A549 (cell line): ENCODE results near the gene PTPRG. TPM values are rescaled to one million over a fixed set of nuclear protein-coding genes. Genes with fewer than 3 reads are reported as not detected.

Experiments
- ATAC-seq, 2 experiments: fragments of 200-7000 bp in 1 of 2; fragments of >200 bp in 1 of 2; cut with Nextera tagmentation in 1 of 2; cut with Tn5 transposase in 1 of 2; 3 replicates each; pipeline versions ENCODE4 v1.8.0 to v1.9.1; 2018 to 2020; ENCODE audit warnings: mild to moderate bottlenecking in 1 of 2, moderate library complexity in 1 of 2
- CTCF ChIA-PET: fragments of 300-600 bp; sonication (Branson Sonifier 250); formaldehyde crosslinking; extraction: SDS; loops from one replicate; lab custom pipeline; 2021; ENCODE audit warnings: antibody characterized with exemption, inconsistent platforms; lab: Yijun Ruan, JAX
- POLR2A ChIA-PET: fragments of 350-600 bp; formaldehyde crosslinking; extraction: SDS; loops from one replicate; lab custom pipeline; 2021; ENCODE audit warnings: antibody characterized with exemption, inconsistent platforms; lab: Yijun Ruan, JAX
- DNase-seq, 2 experiments: peaks; one replicate each; pipeline versions ENCODE4 v3.0.0 to v3.0.0-alpha.2; 2011 to 2016; ENCODE audit warnings: low read depth in 1 of 2, low spot score in 1 of 2
- FAIRE-seq: peaks from 2 replicates; lab custom pipeline; 2011; peaks lifted over from hg19 to GRCh38; lab: Jason Lieb, UNC
- H3K27ac ChIP-seq, 2 experiments: fragments of >200 bp; sonication (Bioruptor Twin); formaldehyde crosslinking; 3 replicates each; pipeline ENCODE4 v1.5.1; 2016 to 2017
- H3K4me1 ChIP-seq: fragments of >200 bp; sonication (Bioruptor Twin); formaldehyde crosslinking; 3 replicates; pipeline ENCODE4 v1.6.1; 2016
- H3K4me2 ChIP-seq: fragments of >200 bp; sonication (Bioruptor Twin); formaldehyde crosslinking; 3 replicates; pipeline ENCODE4 v1.6.1; 2016
- H3K4me3 ChIP-seq: fragments of >200 bp; sonication (Bioruptor Twin); formaldehyde crosslinking; 3 replicates; pipeline ENCODE4 v1.5.1; 2016
- H3K9me3 ChIP-seq: fragments of >200 bp; sonication (Bioruptor Twin); formaldehyde crosslinking; 3 replicates; pipeline ENCODE4 v1.6.1; 2016
- BHLHE40 ChIP-seq: IDR thresholded peaks from 2 replicates; pipeline ENCODE4 v1.6.1; 2012; ENCODE audit warnings: low read depth, low read length, inconsistent platforms
- CBX2 ChIP-seq: fragments of 200-600 bp; sonication (generic); IDR thresholded peaks from 2 replicates; pipeline ENCODE4 v1.6.1; 2016; ENCODE audit warnings: low read depth, mild to moderate bottlenecking, borderline replicate concordance
- E2F6 ChIP-seq: IDR thresholded peaks from 2 replicates; pipeline ENCODE4 v1.6.1; 2012; ENCODE audit warnings: low read depth, borderline replicate concordance
- EHF ChIP-seq: fragments of 250-450 bp; sonication (Bioruptor Pico); IDR thresholded peaks from 2 replicates; pipeline ENCODE4 v1.5.0; 2020; ENCODE audit warnings: mild to moderate bottlenecking
- EHMT2 ChIP-seq: fragments of 200-600 bp; sonication (generic); IDR thresholded peaks from 2 replicates; pipeline ENCODE4 v1.6.1; 2016; ENCODE audit warnings: antibody characterized with exemption, low read depth, mild to moderate bottlenecking, moderate library complexity
- ESRRA ChIP-seq: fragments of 150-350 bp; IDR thresholded peaks from 2 replicates; pipeline ENCODE4 v1.6.1; 2014; ENCODE audit warnings: mild to moderate bottlenecking, low read length, borderline replicate concordance
- FOSB ChIP-seq: fragments of 250-450 bp; sonication (Bioruptor Pico); IDR thresholded peaks from 2 replicates; pipeline ENCODE4 v1.5.0; 2020; ENCODE audit warnings: mild to moderate bottlenecking, moderate library complexity
- FOSL2 ChIP-seq, 2 experiments: fragments of 450-650 bp in 1 of 2; fragments of >200 bp in 1 of 2; sonication (Bioruptor Twin) in 1 of 2; formaldehyde crosslinking; IDR thresholded peaks; 2 replicates each; pipeline versions ENCODE4 v1.5.0 to v1.6.1; 2016 to 2020; ENCODE audit warnings: mild to moderate bottlenecking in 1 of 2, moderate library complexity in 1 of 2
- GATA3 ChIP-seq: IDR thresholded peaks from 2 replicates; pipeline ENCODE4 v1.6.1; 2012; ENCODE audit warnings: borderline replicate concordance
- HES2 ChIP-seq: fragments of >200 bp; sonication (Bioruptor Twin); formaldehyde crosslinking; IDR thresholded peaks from 2 replicates; pipeline ENCODE4 v1.6.1; 2016
- HOXA7 ChIP-seq: fragments of 250-450 bp; sonication (Bioruptor Pico); IDR thresholded peaks from 2 replicates; pipeline ENCODE4 v1.5.0; 2020; ENCODE audit warnings: mild to moderate bottlenecking, moderate library complexity
- HOXB13 ChIP-seq: fragments of 250-450 bp; sonication (Bioruptor Pico); IDR thresholded peaks from 2 replicates; pipeline ENCODE4 v1.5.0; 2020; ENCODE audit warnings: low read depth, mild to moderate bottlenecking, moderate library complexity
- JUNB ChIP-seq: fragments of >200 bp; sonication (Bioruptor Twin); formaldehyde crosslinking; IDR thresholded peaks from 2 replicates; pipeline ENCODE4 v1.6.1; 2016
- KDM1A ChIP-seq: fragments of 200-600 bp; sonication (generic); IDR thresholded peaks from 2 replicates; pipeline ENCODE4 v1.6.1; 2016; ENCODE audit warnings: low read depth, mild to moderate bottlenecking
- KDM5A ChIP-seq: fragments of 200-600 bp; sonication (generic); IDR thresholded peaks from 2 replicates; pipeline ENCODE4 v1.6.1; 2016; ENCODE audit warnings: antibody characterized with exemption, mild to moderate bottlenecking
- MAZ ChIP-seq: fragments of 150-350 bp; IDR thresholded peaks from 2 replicates; pipeline ENCODE4 v1.6.1; 2014; ENCODE audit warnings: antibody characterized with exemption, low read depth, low read length, borderline replicate concordance
- MYC ChIP-seq: IDR thresholded peaks from 2 replicates; pipeline ENCODE4 v1.6.1; 2012; ENCODE audit warnings: mild to moderate bottlenecking, inconsistent platforms, low read length, improper control_type of control experiment, borderline replicate concordance
- NFE2L2 ChIP-seq: fragments of 150-350 bp; conservative IDR thresholded peaks from 2 replicates; pipeline ENCODE4 v1.6.1; 2014; ENCODE audit warnings: low read length
- NR3C1 ChIP-seq: fragments of >200 bp; sonication (Bioruptor Twin); formaldehyde crosslinking; IDR thresholded peaks from 3 replicates; pipeline ENCODE4 v1.6.1; 2017
- POLR2AphosphoS2 ChIP-seq: conservative IDR thresholded peaks from 2 replicates; pipeline ENCODE4 v1.6.1; 2012; ENCODE audit warnings: low read length, improper control_type of control experiment, inconsistent platforms
- RAD21 ChIP-seq, 2 experiments: fragments of >200 bp in 1 of 2; sonication (Bioruptor Twin) in 1 of 2; formaldehyde crosslinking in 1 of 2; IDR thresholded peaks in 1 of 2; conservative IDR thresholded peaks in 1 of 2; 2 replicates in 1 of 2; 3 replicates in 1 of 2; pipeline ENCODE4 v1.6.1; 2012 to 2018; ENCODE audit warnings: inconsistent platforms in 1 of 2
- RARB ChIP-seq: fragments of 250-450 bp; sonication (Bioruptor Pico); IDR thresholded peaks from 2 replicates; pipeline ENCODE4 v1.8.0; 2021; ENCODE audit warnings: mild to moderate bottlenecking, moderate library complexity
- REST ChIP-seq: fragments of 200-600 bp; sonication (generic); IDR thresholded peaks from 2 replicates; pipeline ENCODE4 v1.6.1; 2016; ENCODE audit warnings: antibody characterized with exemption, mild to moderate bottlenecking, moderate library complexity
- TFCP2L1 ChIP-seq: fragments of 250-450 bp; sonication (Bioruptor Pico); IDR thresholded peaks from 2 replicates; pipeline ENCODE4 v1.5.0; 2021; ENCODE audit warnings: mild to moderate bottlenecking
- USF2 ChIP-seq: fragments of 450-650 bp; IDR thresholded peaks from 2 replicates; pipeline ENCODE4 v1.6.1; 2014; ENCODE audit warnings: antibody characterized with exemption
- ZC3H11A ChIP-seq: fragments of 450-650 bp; IDR thresholded peaks from 2 replicates; pipeline ENCODE4 v1.6.1; 2014; ENCODE audit warnings: antibody characterized with exemption, mild to moderate bottlenecking
- ZFP36 ChIP-seq: fragments of 450-650 bp; IDR thresholded peaks from 2 replicates; pipeline ENCODE4 v1.6.1; 2014; ENCODE audit warnings: borderline replicate concordance; ENCODE audit not compliant: partially characterized antibody
- WGBS: methylation state at CpG from one replicate; pipeline ENCODE4 v1.1.6; 2017; ENCODE audit errors: missing lambda C conversion rate; 5-methylcytosine and 5-hydroxymethylcytosine counted together
- polyA plus RNA-seq, 4 experiments: library from polyadenylated mRNA; depleted of rRNA in 3 of 4; stranded (reverse); fragments of >200 nt; fragmentation: RNase III in 1 of 4; extraction: RNeasy Plus Mini Kit Qiagen cat#74134 plus additional on column Dnase treatment in 1 of 4; gene quantifications; 2 replicates in 3 of 4; 3 replicates in 1 of 4; pipeline ENCODE4 v1.2.3, GENCODE V29; 2011 to 2017

The PTPRG gene
- polyA plus RNA-seq, 2 of the 4 experiments (the other 2 are of a cell fraction), result 4.5 to 4.8 TPM

GRCh38 chr3:62119139-62119538 is 557.8 kb downstream of the PTPRG start (continued):
- TF ChIP-seq HOXB13 (CRISPR knock-in tag) (no peak), HOXA7 (no peak)
- TF ChIP-seq, all 56 proteins: peak for 0

- Histone ChIP-seq H3K4me3 (no peak overlapping the region), H3K9me3 (no peaks in the 10 kb centered on the region), H3K4me1 (no peaks in the 10 kb centered on the region), H3K4me2 (no peak overlapping the region), H3K27ac (no peak overlapping the region)
- POLR2A ChIA-PET, result no interaction called here
- 41% methylated on average over 4 of the region's 4 CpGs for WGBS
- DNase-seq (no peak), ATAC-seq (no peak), FAIRE-seq (no peak)
- TF ChIP-seq ZFP36, result no peak
- CTCF ChIA-PET, result interaction anchor here (1.7 kb wide), 1 partner anchor 9 kb away, joined by 5 read pairs; no protein-coding TSS in a partner anchor
Observed at GRCh38 chr3:62122819-62123218, 561.4 kb downstream of the PTPRG start.

GRCh38 chr3:62125380-62125779 is 564.0 kb downstream of the PTPRG start:
- no peak for DNase-seq
- Histone ChIP-seq H3K4me3 (no peak overlapping the region), H3K4me1 (no peaks in the 10 kb centered on the region), H3K4me2 (no peak overlapping the region), H3K9me3 (no peaks in the 10 kb centered on the region), H3K27ac (no peak overlapping the region)
- ATAC-seq, result no peak
- ChIA-PET CTCF (no interaction called here), POLR2A (no interaction called here)
- TF ChIP-seq RAD21 (conservative IDR thresholded peaks at IDR 0.05 in 1 of 2, IDR thresholded peaks at IDR 0.05 in 1 of 2), result no peak
- TF ChIP-seq TFCP2L1, result no peak
- TF ChIP-seq KDM1A, result no peak
- no peak for TF ChIP-seq POLR2AphosphoS2
- no peak for TF ChIP-seq HOXA7
- no peak for TF ChIP-seq KDM5A
- TF ChIP-seq RARB (CRISPR knock-in tag), result no peak
- TF ChIP-seq MAZ, result no peak
- TF ChIP-seq FOSB (CRISPR knock-in tag), result no peak
- no peak for TF ChIP-seq NR3C1
- no peak for TF ChIP-seq MYC
- TF ChIP-seq NFE2L2, result no peak
- no peak for TF ChIP-seq USF2
- no peak for TF ChIP-seq EHF (CRISPR knock-in tag)
- no peak for TF ChIP-seq EHMT2
- TF ChIP-seq CBX2, result no peak
- no peak for TF ChIP-seq ESRRA
- TF ChIP-seq FOSL2 (IDR thresholded peaks at IDR 0.05), result no peak
- TF ChIP-seq FOSL2 (CRISPR knock-in tag; IDR thresholded peaks at IDR 0.05), result no peak
- FAIRE-seq, result no peak
- WGBS, result 27% methylated on average over 4 of the region's 4 CpGs

- ChIA-PET POLR2A (no interaction called here), CTCF (interaction anchor here (1.3 kb wide), 1 partner anchor 21 kb away, joined by 3 read pairs; no protein-coding TSS in a partner anchor)
- H3K4me1 ChIP-seq, result no peaks in the 10 kb centered on the region
- FAIRE-seq (no peak), DNase-seq (no peak), ATAC-seq (no peak)
- no peaks in the 10 kb centered on the region for H3K9me3 ChIP-seq
- no peak overlapping the region for H3K4me3 ChIP-seq
- WGBS, result 26% methylated on average over 3 of the region's 3 CpGs
- no peak overlapping the region for H3K4me2 ChIP-seq
- no peak overlapping the region for H3K27ac ChIP-seq
- TF ChIP-seq USF2 (no peak), GATA3 (no peak), BHLHE40 (no peak), NR3C1 (no peak), REST (no peak), ESRRA (no peak), E2F6 (no peak), JUNB (no peak), ZC3H11A (no peak), HES2 (no peak), POLR2AphosphoS2 (no peak), MYC (no peak)
Observed at GRCh38 chr3:62127116-62127515, 565.7 kb downstream of the PTPRG start.
